Retinal pigment epithelial cell (primary cell): ENCODE data around the gene VAMP3.

ENCODE experiments used
- DNase-seq: peaks from one replicate; pipeline ENCODE4 v3.0.0-alpha.2; 2010; ENCODE audit warnings: low read depth
- H3K4me3 ChIP-seq: 2 replicates; pipeline ENCODE4 v1.5.1; 2011; ENCODE audit warnings: mild to moderate bottlenecking, low read length, control low read depth, moderate library complexity
- TF ChIP-seq, protein P1 (sequence below): conservative IDR thresholded peaks from 2 replicates; pipeline ENCODE4 v1.5.1; 2011; ENCODE audit warnings: low read depth, low read length, control low read depth, inconsistent platforms

VAMP3 gene

DNA sequence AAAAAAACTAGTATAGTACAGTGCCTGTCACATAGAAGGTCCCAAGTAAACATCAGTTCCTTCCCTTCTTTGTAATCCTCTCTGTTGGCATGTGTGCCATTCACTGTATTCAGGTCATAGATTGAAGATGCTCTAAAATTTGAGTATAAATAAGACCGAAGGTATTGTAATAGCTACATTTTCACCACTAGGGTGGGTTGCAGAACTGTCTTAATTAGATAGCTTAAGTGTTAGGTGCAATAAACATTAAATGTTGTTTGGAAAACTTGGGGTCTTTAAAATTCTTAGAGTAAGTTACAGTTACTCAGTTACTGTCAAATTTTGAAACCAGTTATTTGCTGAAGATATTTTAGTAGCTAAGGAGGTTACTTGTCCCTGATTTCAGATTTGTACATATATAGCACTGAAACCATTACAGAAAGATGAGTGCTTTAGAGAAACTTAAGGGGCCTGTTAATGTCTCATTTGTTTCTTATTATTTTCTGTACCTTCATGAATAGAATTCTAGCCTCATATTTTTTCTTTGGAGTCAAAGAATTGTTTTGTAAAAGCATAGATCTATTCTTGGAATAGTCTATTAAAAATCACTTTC lies 37.3 kb downstream of the VAMP3 start:
- no peak for DNase-seq
- no peak overlapping the region for H3K4me3 ChIP-seq
- TF ChIP-seq, protein P1, sequence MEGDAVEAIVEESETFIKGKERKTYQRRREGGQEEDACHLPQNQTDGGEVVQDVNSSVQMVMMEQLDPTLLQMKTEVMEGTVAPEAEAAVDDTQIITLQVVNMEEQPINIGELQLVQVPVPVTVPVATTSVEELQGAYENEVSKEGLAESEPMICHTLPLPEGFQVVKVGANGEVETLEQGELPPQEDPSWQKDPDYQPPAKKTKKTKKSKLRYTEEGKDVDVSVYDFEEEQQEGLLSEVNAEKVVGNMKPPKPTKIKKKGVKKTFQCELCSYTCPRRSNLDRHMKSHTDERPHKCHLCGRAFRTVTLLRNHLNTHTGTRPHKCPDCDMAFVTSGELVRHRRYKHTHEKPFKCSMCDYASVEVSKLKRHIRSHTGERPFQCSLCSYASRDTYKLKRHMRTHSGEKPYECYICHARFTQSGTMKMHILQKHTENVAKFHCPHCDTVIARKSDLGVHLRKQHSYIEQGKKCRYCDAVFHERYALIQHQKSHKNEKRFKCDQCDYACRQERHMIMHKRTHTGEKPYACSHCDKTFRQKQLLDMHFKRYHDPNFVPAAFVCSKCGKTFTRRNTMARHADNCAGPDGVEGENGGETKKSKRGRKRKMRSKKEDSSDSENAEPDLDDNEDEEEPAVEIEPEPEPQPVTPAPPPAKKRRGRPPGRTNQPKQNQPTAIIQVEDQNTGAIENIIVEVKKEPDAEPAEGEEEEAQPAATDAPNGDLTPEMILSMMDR: peak; percentile 57

DNA sequence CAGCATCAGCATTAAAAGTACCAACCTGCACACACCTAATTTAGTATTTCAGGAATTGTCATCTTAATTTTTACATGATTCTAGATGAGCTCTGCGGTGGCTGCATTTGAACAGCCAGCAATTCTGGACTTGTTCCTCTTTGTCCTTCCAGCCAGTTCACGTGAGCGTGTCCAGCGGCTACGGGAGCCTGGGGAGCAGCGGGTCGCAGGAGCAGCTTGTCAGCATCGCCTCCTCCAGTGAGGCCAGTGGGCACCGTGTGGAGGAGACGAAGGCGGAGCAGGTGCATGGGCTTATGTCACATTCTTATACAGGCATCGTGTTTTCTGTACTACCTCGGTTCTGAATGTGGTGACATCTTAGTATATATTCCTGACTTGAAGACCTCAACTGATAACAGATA lies 38.6 kb downstream of the VAMP3 start:
- DNase-seq: no peak
- TF ChIP-seq, protein P1: no peak

DNA sequence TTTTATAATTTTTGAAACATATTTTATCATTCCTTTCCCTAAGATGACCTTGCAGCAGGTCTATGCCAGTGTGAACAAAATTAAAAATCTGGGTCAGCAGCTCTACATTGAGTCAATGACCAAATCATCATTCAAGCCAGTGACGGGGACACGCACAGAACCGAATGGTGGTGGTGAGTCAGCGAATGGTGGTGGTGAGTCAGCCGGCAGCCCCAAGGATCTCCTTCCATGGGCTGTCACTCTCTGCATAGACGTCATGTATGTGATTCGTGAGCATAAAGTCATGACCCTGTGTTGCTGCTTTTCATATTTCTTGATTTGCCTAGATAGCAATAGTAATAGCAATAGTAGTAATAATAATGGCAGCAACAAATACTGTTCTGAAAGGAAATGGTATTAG lies 39.3 kb downstream of the VAMP3 start:
- TF ChIP-seq, protein P1: no peak
- peak; percentile 68 for DNase-seq

More for the DNA sequence above, 38.6 kb downstream of the VAMP3 start:
- H3K4me3 ChIP-seq: no peak overlapping the region

DNA sequence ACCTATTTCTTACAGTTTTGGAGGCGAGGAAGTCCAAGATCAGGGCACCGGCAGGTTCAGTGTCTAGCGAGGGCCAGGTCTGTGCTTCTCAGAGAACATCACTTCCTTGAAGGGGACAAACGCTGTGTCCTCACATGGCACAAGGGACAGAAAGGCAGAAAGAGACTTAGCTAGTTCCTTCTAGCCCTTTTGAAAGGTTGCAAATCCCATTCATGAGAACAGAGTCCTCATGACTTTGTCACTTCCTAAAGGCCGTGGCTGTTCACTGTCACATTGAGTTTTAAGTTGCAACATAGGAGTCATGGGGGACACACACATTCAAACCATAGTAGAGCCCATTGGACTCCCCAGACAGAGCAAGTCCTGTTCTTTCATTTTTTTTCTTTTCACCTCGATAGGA lies 40.4 kb downstream of the VAMP3 start:
- TF ChIP-seq, protein P1: no peak
- no peak overlapping the region for H3K4me3 ChIP-seq
- DNase-seq: no peak

More for the DNA sequence above, 39.3 kb downstream of the VAMP3 start:
- no peak overlapping the region for H3K4me3 ChIP-seq

DNA sequence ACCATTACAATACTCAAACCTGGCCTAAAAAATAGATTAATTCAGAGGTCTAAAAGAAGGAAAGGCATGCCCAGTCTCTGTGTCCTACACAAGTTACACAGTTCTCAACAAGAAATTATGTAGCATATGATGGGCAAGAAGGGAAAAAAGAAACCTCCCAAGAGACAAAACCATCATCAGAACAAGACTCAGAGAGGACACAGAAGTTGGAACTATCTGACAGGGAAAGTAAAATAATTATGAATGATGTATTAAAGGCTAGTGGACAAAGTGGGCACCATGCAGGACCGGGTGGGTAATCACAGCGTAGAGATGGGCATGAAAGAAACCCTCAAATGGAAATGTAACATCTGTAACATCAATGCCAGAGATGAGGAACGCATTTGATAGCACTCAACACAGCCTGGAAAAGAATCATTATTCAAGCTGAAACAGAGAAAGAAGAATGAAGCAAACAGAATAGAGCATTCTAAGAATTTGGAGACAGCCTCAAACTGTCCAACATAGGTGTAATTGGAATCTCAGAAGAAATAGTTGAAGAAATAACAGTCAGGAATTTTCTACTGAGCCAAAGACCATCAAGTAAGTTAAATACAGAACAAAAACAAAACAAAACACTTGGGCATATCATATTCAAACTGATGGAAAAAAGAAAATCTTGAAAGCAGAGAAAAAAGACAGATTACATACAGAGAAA lies 42.7 kb downstream of the VAMP3 start:
- DNase-seq: no peak
- TF ChIP-seq, protein P1: no peak
- H3K4me3 ChIP-seq: no peak overlapping the region

DNA sequence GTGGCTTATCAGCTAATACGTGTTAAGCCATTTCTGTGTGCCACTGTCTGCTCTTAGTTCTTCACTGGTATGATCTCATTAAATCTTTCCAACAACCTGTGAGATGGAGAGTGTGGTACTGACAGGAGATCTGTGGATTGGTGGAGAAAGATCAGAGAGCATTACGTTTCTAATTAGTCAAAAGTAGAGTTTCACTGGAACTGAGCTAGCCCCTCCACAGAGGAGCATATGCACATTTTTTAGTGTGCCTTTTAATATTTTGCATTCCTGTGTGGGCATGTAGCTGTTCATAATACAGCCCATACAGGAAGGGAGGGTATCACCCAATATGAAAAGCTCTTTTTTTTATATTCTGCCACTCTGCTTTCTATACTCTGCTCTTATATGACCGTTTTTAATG lies 50.2 kb downstream of the VAMP3 start:
- TF ChIP-seq, protein P1: no peak
- no peak overlapping the region for H3K4me3 ChIP-seq
- no peak for DNase-seq

DNA sequence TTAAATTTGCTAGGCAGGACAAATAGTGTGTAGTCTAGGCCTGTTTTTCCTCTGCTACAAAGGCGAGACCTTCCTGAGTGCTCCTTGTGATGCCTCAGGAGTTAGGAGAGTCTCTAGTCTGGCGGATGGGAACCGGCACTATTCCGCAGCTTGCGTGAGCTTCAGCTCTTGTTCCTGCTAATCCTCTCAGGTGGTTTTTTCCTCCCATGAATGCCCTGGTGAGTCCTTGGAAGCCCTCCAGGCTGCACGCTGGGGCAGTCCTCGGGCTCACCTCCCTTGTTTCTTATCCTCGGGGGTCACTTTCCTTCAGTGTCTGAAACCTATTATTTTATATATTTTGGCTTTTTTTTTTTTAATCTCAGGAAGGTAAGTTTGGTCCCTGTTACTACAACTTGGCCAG lies 53.6 kb downstream of the VAMP3 start:
- no peak for DNase-seq
- no peak overlapping the region for H3K4me3 ChIP-seq
- TF ChIP-seq, protein P1: no peak
